Muscle of arm (tissue), 14 donors: ENCODE data around the gene PCAT6. TPM values are rescaled to one million over a fixed set of nuclear protein-coding genes. Genes with fewer than 3 reads are reported as not detected.
"Not testable (repeated sequence)": the region's sequence is repeated elsewhere in the genome, so short reads cannot be mapped to it uniquely, and the experiment has no call there.

ENCODE experiments used
- DNase-seq: peaks from one replicate; pipeline ENCODE4 v3.0.0-alpha.2; 2013
- long read RNA-seq, 11 donors: transcript quantifications; one replicate each; lab custom pipeline, GENCODE V29; 2026
- polyA plus RNA-seq, 12 donors: library from polyadenylated mRNA; unstranded; fragments of 120-200 nt; gene quantifications; one replicate each; pipeline ENCODE4 v1.2.1, GENCODE V29; 2013; ENCODE audit not compliant: insufficient read length in 12 of 12

The PCAT6 gene
- 1 to 10 TPM in 10 of 12 donors, not detected in 2; 1.6 to 5.2 (median 2.5) TPM for polyA plus RNA-seq
- long read RNA-seq, donor 1, partial matches to known transcripts: 0 of 2 reads
- long read RNA-seq, donor 1, other reads (novel, unspliced or antisense): 0 of 2 reads
- long read RNA-seq, donor 2, partial matches to known transcripts: 0 of 1 reads
- long read RNA-seq, donor 2, other reads (novel, unspliced or antisense): 0 of 1 reads
- long read RNA-seq, donor 3, partial matches to known transcripts: 0 of 1 reads
- long read RNA-seq, donor 3, other reads (novel, unspliced or antisense): 0 of 1 reads
- long read RNA-seq, donor 4: 0 reads
- long read RNA-seq, donor 5: 0 reads
- long read RNA-seq, donor 6: 0 reads
- long read RNA-seq, donor 7: 0 reads
- long read RNA-seq, donor 8: 0 reads
- long read RNA-seq, donor 9, partial matches to known transcripts: 0 of 1 reads
- long read RNA-seq, donor 9, other reads (novel, unspliced or antisense): 0 of 1 reads
- long read RNA-seq, donor 10: 0 reads
- long read RNA-seq, donor 11, partial matches to known transcripts: 0 of 1 reads
- long read RNA-seq, donor 11, other reads (novel, unspliced or antisense): 0 of 1 reads

DNA sequence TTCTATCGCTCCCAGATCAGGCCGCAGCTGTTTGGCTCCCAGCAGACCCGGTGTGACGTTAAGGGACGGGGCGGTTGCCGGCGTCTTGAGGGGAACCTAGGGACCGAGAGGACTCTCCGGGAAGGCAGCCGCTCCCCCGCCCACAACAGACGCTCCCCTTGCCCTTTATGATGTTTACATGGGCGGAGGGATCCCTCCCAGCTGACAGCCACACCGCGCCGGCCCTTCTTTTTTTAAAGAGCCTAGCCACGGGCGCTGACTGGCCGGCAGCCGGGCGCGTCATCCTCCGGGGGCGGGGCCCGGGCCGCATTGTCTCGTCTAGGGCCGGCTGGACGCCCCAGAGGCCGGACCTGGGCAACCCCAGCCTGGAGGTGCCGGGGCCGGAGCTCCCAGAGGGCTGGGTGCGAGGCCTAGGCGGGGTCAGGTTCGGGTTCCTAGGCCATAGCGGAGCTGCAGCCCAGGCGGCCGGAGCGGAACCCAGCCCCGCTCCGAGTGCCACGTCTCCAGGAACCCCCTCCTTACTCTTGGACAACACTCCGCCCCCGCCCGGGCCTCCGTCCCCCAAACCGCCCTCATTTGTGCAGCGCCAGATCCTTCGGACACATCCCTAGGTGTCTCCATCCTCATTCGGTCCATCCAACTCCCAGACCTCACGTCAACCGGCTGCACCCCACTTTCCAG lies at the start of gene PCAT6:
TSS of gene PCAT6 (plus strand) at position 340 of the 681 bp plus-strand sequence.
- DNase-seq: peak; percentile 93

DNA sequence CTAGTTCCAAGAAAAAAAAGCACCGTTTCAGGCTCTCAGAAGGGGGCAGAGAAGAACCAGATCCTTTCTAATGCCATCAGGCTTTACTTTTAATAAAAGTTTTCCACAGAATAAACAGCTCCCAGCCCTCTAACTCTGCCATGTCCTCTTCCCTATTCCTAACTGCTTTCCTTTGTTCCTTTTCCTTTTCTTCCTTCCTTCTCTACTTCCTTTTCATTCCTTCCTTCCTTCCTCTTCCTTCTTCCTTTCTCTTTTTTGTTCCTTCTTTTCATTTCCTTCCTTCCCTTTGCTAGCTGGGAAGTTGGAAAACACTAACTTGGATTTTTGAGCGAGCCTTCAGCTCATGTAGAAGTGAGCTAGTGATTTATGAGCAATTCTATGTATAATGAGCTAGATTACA lies 48.7 kb upstream of the PCAT6 start:
- no peak for DNase-seq

DNA sequence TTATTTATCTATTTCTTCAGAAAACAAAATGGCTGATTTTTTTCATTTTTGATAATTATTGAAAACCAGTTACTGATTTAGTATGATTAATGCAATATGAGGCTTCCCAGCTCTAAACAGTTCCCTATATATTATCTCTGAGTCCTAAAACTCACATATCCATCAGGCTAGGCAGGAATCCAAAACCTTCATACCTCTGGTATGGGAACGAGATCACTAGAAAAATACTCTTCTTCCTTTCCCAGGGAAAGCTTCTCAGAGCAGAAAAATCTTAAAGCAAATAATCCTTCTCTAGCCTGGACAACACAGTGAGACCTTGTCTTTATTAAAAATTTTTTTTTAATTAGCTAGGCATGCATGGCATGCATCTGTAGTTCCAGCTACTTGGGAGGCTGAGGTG lies 45.0 kb upstream of the PCAT6 start:
- no peak for DNase-seq

DNA sequence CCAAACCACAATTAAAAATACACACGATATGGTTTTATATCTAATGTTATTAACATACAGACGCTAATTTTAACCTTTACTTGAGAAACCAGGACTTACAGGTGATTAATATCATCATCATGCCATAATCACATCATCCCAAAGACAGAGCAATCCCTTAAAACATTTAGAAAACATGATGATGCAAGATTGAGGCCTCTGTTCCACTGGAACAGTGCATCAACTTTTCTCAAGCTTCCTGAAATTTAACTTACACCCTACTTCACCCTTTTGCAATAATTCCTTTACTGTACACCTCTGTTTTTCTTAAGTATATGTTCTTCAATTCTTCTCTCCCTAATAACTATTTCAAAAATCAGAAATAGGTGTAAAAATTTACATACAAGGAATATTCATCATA lies 40.6 kb upstream of the PCAT6 start:
- no peak for DNase-seq

DNA sequence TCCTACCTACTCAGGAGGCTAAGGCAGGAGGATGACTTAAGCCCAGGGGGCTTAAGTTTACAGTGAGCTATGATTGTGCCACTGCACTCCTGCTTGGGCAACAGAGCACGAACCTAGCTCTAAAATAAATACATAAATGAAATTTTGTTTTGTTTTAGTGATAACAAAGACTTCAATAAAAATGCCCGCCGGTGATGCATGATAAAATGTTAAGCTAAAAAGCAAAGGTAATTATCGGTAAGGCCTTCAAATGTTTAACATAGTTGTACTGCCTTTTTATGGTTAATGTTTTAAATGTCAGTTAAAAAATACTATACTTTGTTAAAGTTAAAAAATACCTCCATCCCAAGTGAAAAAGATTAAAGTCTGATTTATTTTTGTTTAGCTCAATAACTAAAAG lies 29.6 kb upstream of the PCAT6 start:
- no peak for DNase-seq

DNA sequence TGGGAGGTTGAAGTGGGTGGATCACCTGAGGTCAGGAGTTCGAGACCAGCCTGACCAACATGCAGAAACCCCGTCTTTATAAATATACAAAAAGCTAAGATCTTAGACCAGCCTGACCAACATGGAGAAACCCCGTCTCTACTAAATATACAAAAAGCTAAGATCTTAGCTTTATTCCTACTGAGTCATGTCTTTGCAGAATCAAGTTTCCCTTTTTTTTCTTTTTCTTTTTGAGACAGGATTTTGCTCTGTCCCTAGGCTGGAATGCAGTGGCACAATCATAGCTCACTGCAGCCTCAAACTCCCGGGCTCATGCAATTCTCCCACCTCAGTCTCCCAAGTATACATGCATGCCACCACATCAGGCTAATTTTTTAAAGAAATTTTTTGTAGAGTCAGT lies 23.9 kb upstream of the PCAT6 start:
- DNase-seq: no peak

DNA sequence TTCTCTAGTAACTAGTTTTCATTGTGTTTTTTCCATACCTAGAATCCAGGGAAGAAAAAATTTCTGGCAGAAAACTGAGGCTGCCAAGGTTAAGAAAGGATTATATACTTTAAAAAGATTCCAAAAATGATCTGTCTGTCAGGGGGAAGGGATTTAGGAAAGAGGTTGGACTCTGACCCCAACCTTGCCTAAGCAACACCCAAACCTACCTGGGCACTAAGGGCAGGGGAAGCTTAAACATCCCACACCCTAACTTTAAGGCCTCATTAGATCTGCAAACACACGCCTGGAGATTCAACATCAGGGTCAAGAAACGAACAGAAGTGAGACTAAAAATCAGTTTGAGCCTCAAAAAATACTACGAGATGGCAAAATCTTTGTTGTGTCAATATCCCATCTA lies 22.0 kb upstream of the PCAT6 start:
- no peak for DNase-seq

DNA sequence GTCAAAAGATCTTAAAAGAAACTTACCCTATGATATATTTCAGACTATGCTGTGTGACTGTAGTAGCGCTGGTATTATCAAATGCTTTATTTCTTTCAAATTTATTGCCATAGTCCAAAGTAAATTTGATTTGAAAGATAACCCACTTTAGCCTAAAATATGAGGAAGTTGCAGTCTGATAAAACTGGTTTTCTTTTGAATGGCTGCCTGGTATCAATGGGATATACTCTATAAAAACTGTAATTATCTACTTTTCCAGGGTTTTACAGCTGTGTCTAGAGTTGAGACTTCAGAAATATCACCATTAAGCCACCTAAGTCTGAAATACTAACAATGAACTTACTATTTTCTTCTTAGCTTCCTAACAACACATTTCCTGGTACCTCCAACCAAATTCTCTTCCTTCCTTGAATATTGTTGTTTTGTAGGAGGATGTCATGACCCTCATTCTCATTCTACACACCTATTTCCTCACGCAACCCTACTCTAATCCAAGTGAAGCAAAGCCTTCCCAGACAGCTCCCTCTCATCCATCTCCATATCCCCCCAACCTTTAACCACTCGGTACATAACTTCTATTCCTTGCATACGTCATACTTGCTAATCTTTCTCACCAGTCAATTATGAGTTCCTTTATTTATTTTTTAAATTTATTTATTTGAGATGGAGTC lies 19.5 kb upstream of the PCAT6 start:
- no peak for DNase-seq

DNA sequence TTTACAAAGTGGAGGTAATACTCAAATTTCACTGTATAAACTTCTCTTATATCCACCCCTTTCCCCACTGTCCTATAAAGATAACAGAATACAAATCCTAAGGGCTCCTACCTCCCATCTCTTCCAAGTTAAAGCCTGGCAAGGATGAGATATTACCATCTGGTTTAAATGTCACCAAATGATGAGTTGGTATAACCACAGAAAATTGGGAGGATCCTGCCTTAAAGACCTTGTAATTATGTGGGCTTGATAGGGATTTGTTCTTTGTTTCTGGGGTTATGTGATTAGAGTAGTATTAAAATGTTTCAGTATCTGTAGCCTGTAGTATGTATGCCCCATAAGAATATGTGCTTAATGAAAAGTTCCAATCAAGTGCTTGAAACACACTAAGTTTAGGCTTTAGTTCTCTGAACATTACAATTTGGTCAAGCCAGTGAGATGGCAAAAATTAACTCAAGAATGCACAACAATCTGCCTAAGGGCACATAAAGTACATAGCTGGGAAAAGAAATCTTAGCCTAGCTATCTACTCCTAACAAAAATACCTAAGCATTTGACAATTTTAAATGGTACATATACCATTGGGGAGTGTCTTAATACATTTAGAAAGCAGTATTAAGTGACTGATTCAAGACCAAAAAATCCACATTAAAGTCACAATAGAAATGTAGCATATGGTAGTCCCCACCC lies 16.6 kb upstream of the PCAT6 start:
- DNase-seq: no peak

DNA sequence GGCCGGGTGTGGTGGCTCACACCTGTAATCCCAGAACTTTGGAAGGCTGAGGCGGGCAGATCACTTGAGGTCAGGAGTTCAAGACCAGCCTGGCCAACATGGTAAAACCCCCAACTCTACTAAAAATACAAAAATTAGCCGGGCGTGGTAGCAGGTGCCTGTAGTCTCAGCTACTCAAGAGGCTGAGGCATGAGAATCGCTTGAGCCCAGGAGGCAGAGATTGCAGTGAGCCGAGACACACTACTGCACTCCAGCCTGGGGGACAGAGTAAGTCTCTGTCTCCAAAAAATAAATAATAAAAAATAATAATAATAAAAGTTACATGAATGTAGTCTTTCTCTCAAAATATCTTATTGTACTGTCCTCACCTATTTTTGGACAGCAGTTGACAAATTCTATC lies 15.8 kb upstream of the PCAT6 start:
- not testable (repeated sequence) for DNase-seq

DNA sequence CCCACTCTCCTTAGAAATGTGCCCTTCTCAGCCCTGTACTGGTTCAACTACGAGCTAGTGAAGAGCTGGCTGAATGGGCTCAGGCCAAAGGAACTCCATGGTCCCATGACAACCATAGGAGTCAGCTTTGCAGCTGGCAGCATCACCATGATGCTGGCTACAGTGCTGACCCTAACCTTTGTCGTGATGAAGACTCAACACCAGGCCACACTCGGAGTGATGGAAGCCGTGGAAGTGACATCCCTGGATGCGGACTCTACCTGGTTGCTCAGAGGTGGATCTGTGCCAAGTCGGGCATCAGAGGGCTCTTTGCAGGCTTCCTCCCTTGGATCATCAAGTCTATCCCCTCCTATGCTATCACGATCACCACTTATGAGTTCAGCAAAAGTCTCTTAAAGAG lies 14.1 kb upstream of the PCAT6 start:
- no peak for DNase-seq

DNA sequence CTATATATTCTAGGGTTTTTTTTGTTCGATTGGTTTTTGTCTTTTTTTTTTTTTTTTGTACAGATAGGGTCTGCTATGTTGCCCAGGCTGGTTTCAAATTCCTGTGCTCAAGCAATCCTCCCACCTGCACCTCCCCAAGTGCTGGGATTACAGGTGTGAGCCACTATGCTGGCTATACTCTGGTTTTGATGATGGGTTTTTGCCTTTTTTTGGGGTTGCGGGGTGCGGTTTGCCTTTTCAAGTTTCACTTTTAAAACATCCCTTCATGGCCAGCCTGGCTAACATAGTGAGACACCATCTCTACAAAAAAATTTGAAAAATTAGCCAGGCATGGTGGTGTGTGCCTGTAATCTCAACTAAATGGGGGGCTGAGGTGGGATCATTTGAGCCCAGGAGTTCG lies 12.5 kb upstream of the PCAT6 start:
- no peak for DNase-seq

DNA sequence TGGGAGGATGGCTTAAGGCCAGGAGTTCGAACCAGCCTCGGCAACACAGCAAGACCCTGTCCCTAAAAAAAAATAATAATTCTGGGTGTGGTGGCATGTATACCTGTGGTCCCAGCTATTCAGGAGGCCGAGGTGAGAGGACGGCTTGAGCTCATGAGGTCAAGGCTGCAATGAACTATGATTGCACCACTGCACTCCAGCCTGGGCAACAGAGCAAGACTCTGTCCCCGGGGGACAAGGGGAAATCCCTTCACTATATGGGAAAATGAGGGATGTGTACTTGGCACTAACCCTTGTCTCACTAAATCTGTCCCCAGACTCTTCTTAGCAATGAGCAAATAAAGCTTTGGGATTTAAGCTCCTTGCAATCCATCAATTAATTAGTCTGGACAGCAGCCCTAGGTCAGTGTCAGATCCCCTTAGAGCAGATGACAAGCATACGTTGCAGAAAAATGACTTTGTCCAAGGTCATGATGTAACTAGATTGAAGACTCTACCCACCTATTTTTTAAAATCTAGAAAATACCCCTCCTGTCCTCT lies 11.9 kb upstream of the PCAT6 start:
- no peak for DNase-seq

DNA sequence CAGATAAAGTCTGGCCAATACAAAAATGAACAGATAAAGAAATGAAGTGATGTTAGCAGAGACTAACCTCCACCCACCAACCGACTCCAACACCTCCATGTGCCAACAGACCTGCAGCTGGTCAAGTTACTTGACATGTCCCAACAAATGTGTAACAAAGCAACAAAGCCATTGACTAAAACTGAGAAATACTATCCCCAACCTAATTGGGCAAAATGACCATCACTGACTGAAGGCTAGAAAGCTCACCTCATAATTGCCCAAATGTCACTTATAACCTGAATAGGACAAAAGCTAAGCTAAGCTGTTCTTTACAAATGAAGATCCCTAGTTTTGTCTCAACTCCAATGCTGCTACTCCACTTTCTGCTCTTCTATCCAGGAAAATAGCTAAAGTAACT lies 10.0 kb upstream of the PCAT6 start:
- no peak for DNase-seq

DNA sequence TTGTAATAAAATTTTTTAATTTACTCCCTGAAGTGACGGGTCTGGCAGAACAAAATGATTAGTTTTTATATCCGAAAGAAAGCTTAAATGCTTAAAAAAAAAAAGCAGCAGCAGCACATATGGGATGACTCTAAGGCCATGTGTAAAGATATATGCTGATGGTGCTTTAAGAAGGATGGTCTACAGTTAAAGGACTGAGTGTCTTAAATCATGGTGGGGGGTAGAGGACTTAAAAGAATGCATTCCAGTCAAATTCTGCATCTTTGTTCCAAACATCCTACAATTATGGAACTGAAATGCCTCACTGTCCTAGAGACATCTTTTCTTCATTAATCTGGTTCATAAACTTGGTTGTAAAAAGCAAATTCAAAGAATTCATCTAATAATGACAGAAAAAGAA lies 9.6 kb upstream of the PCAT6 start:
- no peak for DNase-seq

DNA sequence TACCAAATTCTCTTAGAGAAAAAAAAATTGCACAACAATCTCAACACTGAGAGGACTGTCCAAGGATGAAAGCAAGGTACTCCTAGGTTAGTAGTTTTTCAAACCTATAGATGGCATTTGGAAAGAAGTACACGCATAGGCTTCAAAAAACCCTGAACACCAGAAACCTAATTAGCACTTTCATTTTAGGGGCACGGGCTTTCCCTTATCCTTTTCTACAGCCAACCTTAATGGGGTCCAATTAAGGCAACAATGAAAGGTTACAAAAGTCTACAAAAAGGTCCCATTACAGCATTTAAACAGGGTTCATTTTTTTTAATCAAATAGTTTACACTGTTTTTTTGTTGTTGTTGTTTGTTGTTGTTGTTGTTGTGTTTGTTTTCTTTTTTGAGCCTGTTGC lies 8.7 kb upstream of the PCAT6 start:
- DNase-seq: no peak

DNA sequence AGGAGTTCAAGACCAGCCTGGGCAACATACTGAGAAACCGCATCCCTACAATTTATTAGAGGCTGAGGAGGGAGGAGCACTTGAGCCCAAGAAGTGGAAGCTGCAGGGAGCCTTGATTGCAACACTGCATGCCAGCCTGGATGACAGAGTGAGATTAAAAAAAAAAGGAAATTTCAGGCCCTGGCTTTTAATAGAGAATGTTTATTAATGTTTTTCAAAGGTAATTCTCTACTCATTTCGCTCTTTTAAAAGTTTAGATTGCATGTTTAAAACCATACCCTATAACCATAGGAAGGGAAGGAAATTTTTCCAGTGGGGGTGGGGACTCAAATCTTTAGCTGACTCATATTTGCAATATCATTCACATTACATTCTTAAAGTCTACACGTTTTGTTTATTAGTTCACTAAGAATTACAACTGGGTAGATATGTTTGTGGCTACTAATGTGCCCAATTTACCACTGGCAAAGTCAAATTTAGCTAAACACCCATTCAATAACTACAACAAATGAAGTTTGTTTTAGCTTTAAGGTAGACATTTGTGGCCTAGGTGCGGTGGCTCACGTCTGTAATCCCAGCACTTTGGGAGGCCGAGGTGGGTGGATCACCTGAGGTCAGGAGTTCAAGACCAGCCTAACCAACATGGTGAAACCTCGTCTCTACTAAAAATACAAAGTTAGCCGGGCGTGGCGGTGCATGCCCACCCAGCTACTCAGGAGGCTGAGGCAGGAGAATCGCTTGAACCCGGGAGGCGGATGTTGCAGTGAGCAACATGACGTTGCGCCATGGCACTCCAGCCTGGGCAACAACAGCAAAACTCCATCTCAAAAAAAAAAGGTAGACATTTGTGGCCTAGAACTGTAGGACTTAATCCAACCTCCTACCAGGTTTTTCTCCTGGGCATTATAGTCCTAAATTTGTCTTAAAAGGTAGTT lies 7.5 kb upstream of the PCAT6 start:
- no peak for DNase-seq

DNA sequence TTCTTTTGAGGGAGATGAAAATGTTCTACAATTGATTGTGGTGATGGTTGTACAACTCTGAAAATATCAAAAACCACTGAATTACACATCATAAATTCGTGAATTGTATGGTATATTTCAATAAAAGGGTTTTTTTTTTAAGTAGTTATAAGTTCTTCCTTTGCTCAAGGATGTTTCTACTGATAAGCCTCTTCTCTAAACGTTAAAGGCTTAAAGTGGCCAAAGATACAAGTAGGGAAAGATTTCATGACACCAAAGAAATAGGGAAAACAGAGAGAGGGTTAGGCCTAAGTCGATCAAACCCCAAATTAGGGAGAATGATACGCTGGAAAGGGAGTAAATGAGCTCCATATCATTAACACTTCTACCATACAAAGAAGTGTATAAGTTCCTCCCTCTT lies 6.6 kb upstream of the PCAT6 start:
- DNase-seq: no peak

DNA sequence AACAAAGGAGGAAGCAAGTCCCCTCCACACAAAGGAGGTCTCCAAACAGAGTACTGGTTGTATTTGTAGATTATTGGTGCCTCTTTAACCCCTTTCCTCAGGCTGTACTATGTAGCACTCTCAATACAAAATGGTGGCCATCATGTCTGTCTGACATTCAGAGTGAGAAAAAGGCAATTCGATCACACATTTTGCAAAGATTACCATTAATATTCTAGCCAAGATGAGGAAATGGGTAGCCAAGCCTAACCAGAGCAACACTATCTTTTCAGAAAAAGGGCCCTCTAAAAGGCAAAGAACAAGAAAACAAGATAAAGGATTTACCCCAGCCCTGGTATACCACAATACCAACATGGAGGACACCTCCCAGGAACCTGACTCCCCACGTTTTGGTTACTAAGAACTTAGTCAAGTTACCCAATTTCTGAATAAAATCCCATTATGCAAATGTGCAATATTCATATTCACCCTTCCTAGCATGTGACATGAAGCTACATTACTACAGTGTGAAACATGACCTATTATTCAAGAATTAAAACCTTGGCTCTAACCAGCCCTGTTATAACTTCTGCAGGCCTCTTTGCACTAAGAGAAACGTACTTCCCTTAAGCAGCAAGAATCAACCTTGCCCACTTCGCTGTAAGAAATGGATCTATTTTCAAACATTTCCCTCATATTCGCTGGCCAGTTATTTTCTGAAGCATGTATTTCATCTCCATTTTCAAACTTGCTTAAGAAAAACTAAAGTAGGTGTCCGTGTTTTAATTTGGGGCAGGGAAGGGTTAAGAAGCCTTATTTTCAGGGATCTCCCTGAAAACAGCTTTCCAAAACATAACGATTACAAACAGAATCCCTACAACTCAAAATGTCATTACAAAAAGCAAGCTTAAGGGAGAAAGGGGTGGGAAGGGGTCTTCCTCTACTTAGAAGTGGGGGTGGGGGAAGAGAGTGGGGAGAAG lies 4.6 kb upstream of the PCAT6 start:
- no peak for DNase-seq
